HAP-1 (cell line): ENCODE results near the gene MAST4.
A peak's percentile ranks its signal among the peaks of the same experiment; 100 is the strongest.

Experiments used
- DNase-seq, 2 experiments: peaks; one replicate each; pipeline ENCODE4 v3.0.0-alpha.2; 2016 to 2020; ENCODE audit warnings: low spot score in 2 of 2
- H3K27me3 ChIP-seq: fragments of 250-450 bp; sonication (Bioruptor Pico); 2 replicates; pipeline ENCODE4 v1.5.1; 2020; ENCODE audit warnings: low read depth, mild to moderate bottlenecking, moderate library complexity
- H3K36me3 ChIP-seq: fragments of 250-450 bp; sonication (Bioruptor Pico); replicated peaks from 2 replicates; pipeline ENCODE4 v1.5.1; 2020; ENCODE audit warnings: mild to moderate bottlenecking
- H3K4me1 ChIP-seq: fragments of 250-450 bp; sonication (Bioruptor Pico); 2 replicates; pipeline ENCODE4 v1.5.1; 2020; ENCODE audit warnings: mild to moderate bottlenecking
- H3K4me3 ChIP-seq: fragments of 250-450 bp; sonication (Bioruptor Pico); 2 replicates; pipeline ENCODE4 v1.5.1; 2020; ENCODE audit warnings: mild to moderate bottlenecking, moderate library complexity
- H3K9me3 ChIP-seq: fragments of 250-450 bp; sonication (Bioruptor Pico); 2 replicates; pipeline ENCODE4 v1.5.1; 2020; ENCODE audit warnings: mild to moderate bottlenecking, moderate library complexity
- in situ Hi-C: fragments of 300-500 bp; cut with MboI; formaldehyde crosslinking; loops from 3 replicates; pipeline ENCODE4 v1.14.3; 2020; ENCODE audit warnings: low sequenced_read_pairs, inconsistent platforms, mixed read lengths

The MAST4 gene

GRCh38 chr5:66956439-66956838 lies 360.2 kb downstream of the MAST4 start:
- Histone ChIP-seq H3K36me3 (no peaks in the 10 kb centered on the region), H3K27me3 (peaks cover 10% of the 10 kb centered on the region), H3K9me3 (no peaks in the 10 kb centered on the region), H3K4me1 (peaks cover 29% of the 10 kb centered on the region), H3K4me3 (no peak overlapping the region)
- DNase-seq, result no peak
- in situ Hi-C loops, result no loop called here

GRCh38 chr5:66958201-66958979 lies 362.2 kb downstream of the MAST4 start:
- no peaks in the 10 kb centered on the region for H3K27me3 ChIP-seq
- no peak for DNase-seq
- H3K36me3 ChIP-seq, result no peaks in the 10 kb centered on the region
- H3K4me1 ChIP-seq, result peaks cover 25% of the 10 kb centered on the region
- H3K4me3 ChIP-seq, result no peak overlapping the region
- no peaks in the 10 kb centered on the region for H3K9me3 ChIP-seq
- in situ Hi-C loops, result no loop called here

GRCh38 chr5:66958980-66959641 lies 362.9 kb downstream of the MAST4 start:
- Histone ChIP-seq H3K4me1 (peaks cover 25% of the 10 kb centered on the region), H3K27me3 (no peaks in the 10 kb centered on the region), H3K36me3 (no peaks in the 10 kb centered on the region), H3K4me3 (no peak overlapping the region), H3K9me3 (no peaks in the 10 kb centered on the region)
- in situ Hi-C loops, result no loop called here
- DNase-seq, result peak; percentile 61 to 68

GRCh38 chr5:66959653-66960052 lies 363.5 kb downstream of the MAST4 start:
- Histone ChIP-seq H3K9me3 (no peaks in the 10 kb centered on the region), H3K27me3 (no peaks in the 10 kb centered on the region), H3K36me3 (no peaks in the 10 kb centered on the region), H3K4me3 (no peak overlapping the region), H3K4me1 (peaks cover 25% of the 10 kb centered on the region)
- in situ Hi-C loops, result no loop called here
- DNase-seq, result no peak

- no peaks in the 10 kb centered on the region for H3K9me3 ChIP-seq
- H3K4me3 ChIP-seq, result no peak overlapping the region
- no peaks in the 10 kb centered on the region for H3K27me3 ChIP-seq
- DNase-seq, result peak in 1 of 2 experiments; percentile 15
- in situ Hi-C loops, result no loop called here
- no peaks in the 10 kb centered on the region for H3K36me3 ChIP-seq
- peaks cover 25% of the 10 kb centered on the region for H3K4me1 ChIP-seq
Measured at GRCh38 chr5:66960369-66961137, 364.4 kb downstream of the MAST4 start.

GRCh38 chr5:66963559-66963971 lies 367.4 kb downstream of the MAST4 start:
- in situ Hi-C loops, result no loop called here
- Histone ChIP-seq H3K4me3 (no peak overlapping the region), H3K36me3 (no peaks in the 10 kb centered on the region), H3K9me3 (no peaks in the 10 kb centered on the region), H3K4me1 (peaks cover 24% of the 10 kb centered on the region), H3K27me3 (no peaks in the 10 kb centered on the region)
- no peak for DNase-seq

- Histone ChIP-seq H3K4me1 (no peaks in the 10 kb centered on the region), H3K4me3 (no peak overlapping the region), H3K9me3 (no peaks in the 10 kb centered on the region), H3K27me3 (peaks cover 2% of the 10 kb centered on the region; the same call in 1 of the 2 replicates), H3K36me3 (no peaks in the 10 kb centered on the region)
- in situ Hi-C loops, result no loop called here
- DNase-seq, result no peak
Measured at GRCh38 chr5:66966439-66966838, 370.2 kb downstream of the MAST4 start.

- H3K36me3 ChIP-seq, result no peaks in the 10 kb centered on the region
- no peaks in the 10 kb centered on the region for H3K4me1 ChIP-seq
- H3K4me3 ChIP-seq, result no peak overlapping the region
- no peaks in the 10 kb centered on the region for H3K9me3 ChIP-seq
- in situ Hi-C loops, result no loop called here
- peaks cover 2% of the 10 kb centered on the region; the same call in 1 of the 2 replicates for H3K27me3 ChIP-seq
- no peak for DNase-seq
Measured at GRCh38 chr5:66967102-66967501, 370.9 kb downstream of the MAST4 start.

- Histone ChIP-seq H3K27me3 (peaks cover 2% of the 10 kb centered on the region; the same call in 1 of the 2 replicates), H3K4me1 (no peaks in the 10 kb centered on the region), H3K36me3 (no peaks in the 10 kb centered on the region), H3K4me3 (no peak overlapping the region), H3K9me3 (no peaks in the 10 kb centered on the region)
- in situ Hi-C loops, result no loop called here
- DNase-seq, result no peak
Measured at GRCh38 chr5:66967826-66968262, 371.7 kb downstream of the MAST4 start.

- no peaks in the 10 kb centered on the region for H3K9me3 ChIP-seq
- no peak for DNase-seq
- H3K27me3 ChIP-seq, result peaks cover 2% of the 10 kb centered on the region
- no peaks in the 10 kb centered on the region for H3K36me3 ChIP-seq
- no peaks in the 10 kb centered on the region for H3K4me1 ChIP-seq
- H3K4me3 ChIP-seq, result no peak overlapping the region
- in situ Hi-C loops, result no loop called here
Measured at GRCh38 chr5:66969484-66969883, 373.3 kb downstream of the MAST4 start.

- no peaks in the 10 kb centered on the region for H3K9me3 ChIP-seq
- H3K4me1 ChIP-seq, result no peaks in the 10 kb centered on the region
- in situ Hi-C loops, result no loop called here
- no peaks in the 10 kb centered on the region for H3K36me3 ChIP-seq
- no peak for DNase-seq
- H3K4me3 ChIP-seq, result no peak overlapping the region
- peaks cover 2% of the 10 kb centered on the region for H3K27me3 ChIP-seq
Measured at GRCh38 chr5:66969963-66970362, 373.8 kb downstream of the MAST4 start.

- in situ Hi-C loops, result no loop called here
- H3K4me3 ChIP-seq, result no peak overlapping the region
- H3K27me3 ChIP-seq, result peaks cover 2% of the 10 kb centered on the region
- H3K4me1 ChIP-seq, result no peaks in the 10 kb centered on the region
- no peak for DNase-seq
- no peaks in the 10 kb centered on the region for H3K36me3 ChIP-seq
- H3K9me3 ChIP-seq, result no peaks in the 10 kb centered on the region
Measured at GRCh38 chr5:66972004-66972403, 375.8 kb downstream of the MAST4 start.

- DNase-seq, result no peak
- Histone ChIP-seq H3K36me3 (no peaks in the 10 kb centered on the region), H3K27me3 (peaks cover 6% of the 10 kb centered on the region), H3K9me3 (no peaks in the 10 kb centered on the region), H3K4me3 (no peak overlapping the region), H3K4me1 (no peaks in the 10 kb centered on the region)
- in situ Hi-C loops, result no loop called here
Measured at GRCh38 chr5:66974256-66974655, 378.1 kb downstream of the MAST4 start.

- no peak for DNase-seq
- in situ Hi-C loops, result no loop called here
Measured at GRCh38 chr5:66976108-66976507, 379.9 kb downstream of the MAST4 start.

More at GRCh38 chr5:66976108-66976507, 379.9 kb downstream of the MAST4 start:
- Histone ChIP-seq H3K27me3 (peaks cover 7% of the 10 kb centered on the region), H3K4me1 (no peaks in the 10 kb centered on the region), H3K4me3 (no peak overlapping the region), H3K9me3 (no peaks in the 10 kb centered on the region), H3K36me3 (no peaks in the 10 kb centered on the region)
